Activated naive CD4-positive, alpha-beta T cell treated with anti-CD3 and anti-CD28 coated beads for 36 hours (primary cell): ENCODE data around the gene FAF1. TPM values are rescaled to one million over a fixed set of nuclear protein-coding genes. Genes with fewer than 3 reads are reported as not detected.
"Not testable (repeated sequence)": the region's sequence is repeated elsewhere in the genome, so short reads cannot be mapped to it uniquely, and the experiment has no call there.

Source experiments
- CTCF ChIA-PET: fragments of 350-600 bp; sonication (Branson Sonifier 250); formaldehyde crosslinking; loops from one replicate; lab custom pipeline; 2021; ENCODE audit warnings: antibody characterized with exemption; lab: Charles Lee
- DNase-seq: peaks from one replicate; pipeline ENCODE4 v3.0.0-alpha.2; 2020
- H3K27ac Mint-ChIP-seq: one replicate; pipeline ENCODE4 v1.8.0; 2021; ENCODE audit warnings: mild to moderate bottlenecking, mixed read lengths
- H3K27me3 Mint-ChIP-seq: one replicate; pipeline ENCODE4 v1.8.0; 2021; ENCODE audit warnings: low read depth, mixed read lengths
- H3K36me3 Mint-ChIP-seq: one replicate; pipeline ENCODE4 v1.8.0; 2021; ENCODE audit warnings: low read depth, mixed read lengths
- H3K4me1 Mint-ChIP-seq: one replicate; pipeline ENCODE4 v1.8.0; 2021; ENCODE audit warnings: low read depth, mixed read lengths
- H3K4me3 Mint-ChIP-seq: one replicate; pipeline ENCODE4 v1.8.0; 2021; ENCODE audit warnings: mild to moderate bottlenecking, moderate library complexity, mixed read lengths
- H3K9me3 Mint-ChIP-seq: one replicate; pipeline ENCODE4 v1.8.0; 2021; ENCODE audit warnings: mixed read lengths
- intact Hi-C: fragments of 100-400 bp; cut with micrococcal nuclease; formaldehyde crosslinking; loops from one replicate; pipeline ENCODE4 v1.15.1; 2023
- total RNA-seq, 2 experiments: library from RNA; stranded (reverse); gene quantifications; one replicate each; pipeline ENCODE4 v1.2.3, GENCODE V29; 2021

FAF1 gene
- total RNA-seq, 2 experiments from 2014 or later: 87.9 to 90.1 TPM

- DNase-seq: no peak
- no peaks in the 10 kb centered on the region for H3K4me1 Mint-ChIP-seq
- H3K9me3 Mint-ChIP-seq: no peaks in the 10 kb centered on the region
- peaks cover 15% of the 10 kb centered on the region for H3K36me3 Mint-ChIP-seq
- H3K27ac Mint-ChIP-seq: no peak overlapping the region
- intact Hi-C loops: no loop called here
- CTCF ChIA-PET: no interaction called here
- no peaks in the 10 kb centered on the region for H3K27me3 Mint-ChIP-seq
- H3K4me3 Mint-ChIP-seq: no peak overlapping the region
These were observed 421.6 kb downstream of the FAF1 start for GRCh38 chr1:50538476-50538875.

- Mint-ChIP-seq H3K4me3 (no peak overlapping the region), H3K27me3 (no peaks in the 10 kb centered on the region), H3K27ac (no peak overlapping the region), H3K9me3 (no peaks in the 10 kb centered on the region), H3K36me3 (peaks cover 34% of the 10 kb centered on the region), H3K4me1 (peaks cover 5% of the 10 kb centered on the region)
- intact Hi-C loops: no loop called here
- DNase-seq: no peak
- CTCF ChIA-PET: no interaction called here
These were observed 428.5 kb downstream of the FAF1 start for GRCh38 chr1:50531601-50532000.

GRCh38 chr1:50531027-50531426 is 429.0 kb downstream of the FAF1 start:
- Mint-ChIP-seq H3K4me3 (no peak overlapping the region), H3K9me3 (no peaks in the 10 kb centered on the region), H3K36me3 (peaks cover 34% of the 10 kb centered on the region), H3K4me1 (peaks cover 5% of the 10 kb centered on the region), H3K27ac (no peak overlapping the region), H3K27me3 (no peaks in the 10 kb centered on the region)
- intact Hi-C loops: no loop called here
- DNase-seq: no peak
- CTCF ChIA-PET: no interaction called here

- Mint-ChIP-seq H3K36me3 (peaks cover 42% of the 10 kb centered on the region), H3K9me3 (peaks cover 8% of the 10 kb centered on the region), H3K27me3 (no peaks in the 10 kb centered on the region), H3K27ac (no peak overlapping the region), H3K4me1 (peaks cover 5% of the 10 kb centered on the region), H3K4me3 (no peak overlapping the region)
- intact Hi-C loops: no loop called here
- no peak for DNase-seq
- CTCF ChIA-PET: no interaction called here
These were observed 430.6 kb downstream of the FAF1 start for GRCh38 chr1:50529510-50529909.

GRCh38 chr1:50527987-50528320 is 432.1 kb downstream of the FAF1 start:
- intact Hi-C loops, H3K27ac Mint-ChIP-seq, H3K27me3 Mint-ChIP-seq, H3K4me3 Mint-ChIP-seq, CTCF ChIA-PET, DNase-seq, H3K4me1 Mint-ChIP-seq: not testable (repeated sequence)
- H3K36me3 Mint-ChIP-seq: peaks cover 43% of the 10 kb centered on the region
- peaks cover 12% of the 10 kb centered on the region for H3K9me3 Mint-ChIP-seq

GRCh38 chr1:50527249-50527986 is 432.6 kb downstream of the FAF1 start:
- CTCF ChIA-PET: no interaction called here
- no peak for DNase-seq
- peaks cover 5% of the 10 kb centered on the region for H3K4me1 Mint-ChIP-seq
- H3K9me3 Mint-ChIP-seq: peaks cover 12% of the 10 kb centered on the region
- H3K4me3 Mint-ChIP-seq: no peak overlapping the region
- intact Hi-C loops: no loop called here
- peaks cover 44% of the 10 kb centered on the region for H3K36me3 Mint-ChIP-seq
- H3K27me3 Mint-ChIP-seq: no peaks in the 10 kb centered on the region
- H3K27ac Mint-ChIP-seq: no peak overlapping the region

- intact Hi-C loops: no loop called here
- Mint-ChIP-seq H3K36me3 (peaks cover 48% of the 10 kb centered on the region), H3K4me1 (peaks cover 5% of the 10 kb centered on the region), H3K9me3 (peaks cover 12% of the 10 kb centered on the region), H3K4me3 (no peak overlapping the region), H3K27me3 (no peaks in the 10 kb centered on the region), H3K27ac (no peak overlapping the region)
- no peak for DNase-seq
- CTCF ChIA-PET: no interaction called here
These were observed 433.6 kb downstream of the FAF1 start for GRCh38 chr1:50526431-50526830.

GRCh38 chr1:50523548-50523947 is 436.5 kb downstream of the FAF1 start:
- no peak for DNase-seq
- Mint-ChIP-seq H3K27ac (no peak overlapping the region), H3K36me3 (peaks cover 41% of the 10 kb centered on the region), H3K4me3 (no peak overlapping the region), H3K4me1 (peaks cover 4% of the 10 kb centered on the region), H3K9me3 (peaks cover 12% of the 10 kb centered on the region), H3K27me3 (no peaks in the 10 kb centered on the region)
- intact Hi-C loops: no loop called here
- CTCF ChIA-PET: no interaction called here

- Mint-ChIP-seq H3K4me3 (no peak overlapping the region), H3K36me3 (peaks cover 36% of the 10 kb centered on the region), H3K4me1 (peaks cover 4% of the 10 kb centered on the region), H3K27me3 (no peaks in the 10 kb centered on the region), H3K9me3 (peaks cover 12% of the 10 kb centered on the region), H3K27ac (no peak overlapping the region)
- CTCF ChIA-PET: no interaction called here
- intact Hi-C loops: no loop called here
- no peak for DNase-seq
These were observed 437.2 kb downstream of the FAF1 start for GRCh38 chr1:50522691-50523342.

GRCh38 chr1:50521703-50522102 is 438.4 kb downstream of the FAF1 start:
- Mint-ChIP-seq H3K9me3 (peaks cover 12% of the 10 kb centered on the region), H3K36me3 (peaks cover 30% of the 10 kb centered on the region), H3K4me3 (no peak overlapping the region), H3K27me3 (no peaks in the 10 kb centered on the region), H3K27ac (no peak overlapping the region), H3K4me1 (no peaks in the 10 kb centered on the region)
- CTCF ChIA-PET: no interaction called here
- intact Hi-C loops: no loop called here
- DNase-seq: no peak

- Mint-ChIP-seq H3K36me3 (peaks cover 37% of the 10 kb centered on the region), H3K4me1 (no peaks in the 10 kb centered on the region), H3K27ac (no peak overlapping the region), H3K9me3 (peaks cover 5% of the 10 kb centered on the region), H3K27me3 (no peaks in the 10 kb centered on the region), H3K4me3 (no peak overlapping the region)
- intact Hi-C loops: no loop called here
- CTCF ChIA-PET: no interaction called here
- no peak for DNase-seq
These were observed 442.6 kb downstream of the FAF1 start for GRCh38 chr1:50517488-50517887.

GRCh38 chr1:50516056-50516455 is 444.0 kb downstream of the FAF1 start:
- CTCF ChIA-PET: no interaction called here
- no peak overlapping the region for H3K27ac Mint-ChIP-seq
- peaks cover 43% of the 10 kb centered on the region for H3K36me3 Mint-ChIP-seq
- H3K4me3 Mint-ChIP-seq: no peak overlapping the region
- H3K9me3 Mint-ChIP-seq: peaks cover 7% of the 10 kb centered on the region
- DNase-seq: no peak
- no peaks in the 10 kb centered on the region for H3K27me3 Mint-ChIP-seq
- H3K4me1 Mint-ChIP-seq: no peaks in the 10 kb centered on the region
- intact Hi-C loops: no loop called here

- Mint-ChIP-seq H3K9me3 (peaks cover 26% of the 10 kb centered on the region), H3K4me1 (no peaks in the 10 kb centered on the region), H3K27me3 (no peaks in the 10 kb centered on the region)
These were observed 452.0 kb downstream of the FAF1 start for GRCh38 chr1:50508040-50508586.

More at GRCh38 chr1:50508040-50508586, 452.0 kb downstream of the FAF1 start:
- CTCF ChIA-PET: no interaction called here
- Mint-ChIP-seq H3K27ac (no peak overlapping the region), H3K36me3 (peaks cover 64% of the 10 kb centered on the region), H3K4me3 (no peak overlapping the region)
- no peak for DNase-seq
- intact Hi-C loops: no loop called here
